A673 (cell line): ENCODE measurements around the gene GALNTL6. TPM values are rescaled to one million over a fixed set of nuclear protein-coding genes. Genes with fewer than 3 reads are reported as not detected.

Experiments used
- BruUV-seq: library from RNA; stranded (reverse); fragments of 400-500 nt; replicated peaks from 2 replicates; lab custom pipeline; 2021; lab: Mats Ljungman, UMichigan
- CTCF ChIA-PET: fragments of 300-600 bp; sonication (Branson Sonifier 250); formaldehyde crosslinking; loops from one replicate; lab custom pipeline; 2022; ENCODE audit warnings: antibody characterized with exemption; lab: Charles Lee
- POLR2A ChIA-PET: fragments of 300-600 bp; sonication (Branson Sonifier 250); formaldehyde crosslinking; loops from one replicate; lab custom pipeline; 2022; ENCODE audit warnings: antibody characterized with exemption; ENCODE audit not compliant: low non-redundant PET; lab: Charles Lee
- DNase-seq: peaks from one replicate; pipeline ENCODE4 v3.0.0-alpha.2; 2015; ENCODE audit warnings: low spot score
- H3K27ac ChIP-seq: fragments of 200-600 bp; sonication (generic); 2 replicates; pipeline ENCODE4 v1.5.1; 2016; ENCODE audit warnings: mixed run types, low read depth, mild to moderate bottlenecking, mixed read lengths, antibody characterized with exemption, low read length; ENCODE audit not compliant: poor library complexity, severe bottlenecking
- H3K27me3 ChIP-seq: fragments of 200-600 bp; sonication (generic); replicated peaks from 2 replicates; pipeline ENCODE4 v1.6.1; 2017; ENCODE audit warnings: mixed run types, low read depth, mild to moderate bottlenecking, mixed read lengths, antibody characterized with exemption, low read length; ENCODE audit not compliant: insufficient read depth, poor library complexity
- H3K36me3 ChIP-seq: fragments of 200-600 bp; sonication (generic); 2 replicates; pipeline ENCODE4 v1.6.1; 2016; ENCODE audit warnings: mixed run types, mild to moderate bottlenecking, mixed read lengths, antibody characterized with exemption, low read length; ENCODE audit not compliant: insufficient read depth, poor library complexity, severe bottlenecking
- H3K4me1 ChIP-seq: fragments of 200-600 bp; sonication (generic); 2 replicates; pipeline ENCODE4 v1.6.1; 2017; ENCODE audit warnings: mixed run types, mild to moderate bottlenecking, mixed read lengths, antibody characterized with exemption, low read length; ENCODE audit not compliant: insufficient read depth, poor library complexity, severe bottlenecking
- H3K4me3 ChIP-seq: fragments of 200-600 bp; sonication (generic); 2 replicates; pipeline ENCODE4 v1.5.1; 2016; ENCODE audit warnings: low read depth, mixed run types, mild to moderate bottlenecking, mixed read lengths, low read length; ENCODE audit not compliant: poor library complexity, severe bottlenecking
- H3K9me3 ChIP-seq: fragments of 200-600 bp; sonication (generic); 2 replicates; pipeline ENCODE4 v1.6.1; 2016; ENCODE audit warnings: mixed run types, low read depth, mild to moderate bottlenecking, mixed read lengths, antibody characterized with exemption, low read length; ENCODE audit not compliant: poor library complexity, severe bottlenecking
- CTCF ChIP-seq: fragments of 300-800, 200-600 bp; sonication (generic); conservative IDR thresholded peaks from 2 replicates; pipeline ENCODE4 v1.5.1; 2017; ENCODE audit warnings: low read depth, mild to moderate bottlenecking, antibody characterized with exemption, low read length, moderate library complexity, mixed read lengths
- EZH2 ChIP-seq: fragments of 200-600 bp; sonication (generic); IDR thresholded peaks from 2 replicates; pipeline ENCODE4 v1.6.1; 2017; ENCODE audit warnings: borderline replicate concordance, low read depth, mild to moderate bottlenecking, mixed read lengths, antibody characterized with exemption, low read length; ENCODE audit not compliant: poor library complexity, severe bottlenecking
- intact Hi-C: fragments of 100-400 bp; cut with micrococcal nuclease; formaldehyde crosslinking; loops from one replicate; pipeline ENCODE4 v1.10.0; 2022; ENCODE audit not compliant: unreplicated experiment
- total RNA-seq: library from RNA; stranded (reverse); gene quantifications from 2 replicates; pipeline ENCODE4 v1.2.3, GENCODE V29; 2021

Gene GALNTL6
- total RNA-seq, 1 experiment from 2014 or later = 0.30 TPM

GRCh38 chr4:172253409-172253808 is 440.2 kb downstream of the GALNTL6 start:
- Histone ChIP-seq H3K27ac (no peak overlapping the region), H3K36me3 (no peaks in the 10 kb centered on the region), H3K27me3 (no peaks in the 10 kb centered on the region), H3K9me3 (no peaks in the 10 kb centered on the region), H3K4me1 (no peaks in the 10 kb centered on the region), H3K4me3 (no peak overlapping the region)
- no TSS peak for BruUV-seq
- no peak for TF ChIP-seq EZH2
- no peak for TF ChIP-seq CTCF
- intact Hi-C loops = no loop called here
- no peak for DNase-seq
- CTCF ChIA-PET = no interaction called here
- POLR2A ChIA-PET = no interaction called here

GRCh38 chr4:172256820-172257219 is 443.6 kb downstream of the GALNTL6 start:
- Histone ChIP-seq H3K36me3 (no peaks in the 10 kb centered on the region), H3K9me3 (no peaks in the 10 kb centered on the region), H3K27ac (no peak overlapping the region), H3K4me1 (no peaks in the 10 kb centered on the region), H3K4me3 (no peak overlapping the region), H3K27me3 (no peaks in the 10 kb centered on the region)
- no peak for TF ChIP-seq CTCF
- TF ChIP-seq EZH2 = no peak
- BruUV-seq = no TSS peak
- ChIA-PET CTCF (no interaction called here), POLR2A (no interaction called here)
- intact Hi-C loops = no loop called here
- DNase-seq = no peak

GRCh38 chr4:172270397-172270796 is 457.2 kb downstream of the GALNTL6 start:
- CTCF ChIA-PET = no interaction called here
- POLR2A ChIA-PET = no interaction called here
- no TSS peak for BruUV-seq
- no peaks in the 10 kb centered on the region for H3K9me3 ChIP-seq
- intact Hi-C loops = no loop called here
- H3K27ac ChIP-seq = no peak overlapping the region
- H3K36me3 ChIP-seq = no peaks in the 10 kb centered on the region
- no peak overlapping the region for H3K4me3 ChIP-seq
- no peaks in the 10 kb centered on the region for H3K27me3 ChIP-seq
- peak; percentile 7 for DNase-seq
- no peak for TF ChIP-seq CTCF
- no peak for TF ChIP-seq EZH2
- H3K4me1 ChIP-seq = no peaks in the 10 kb centered on the region
